HL-60 (cell line): ENCODE results near the gene NKAIN2.

Experiments
- CTCF ChIP-seq: IDR thresholded peaks from one replicate; pipeline ENCODE4 v1.5.1; 2011; ENCODE audit warnings: low read length, control low read depth, inconsistent platforms; ENCODE audit not compliant: insufficient read depth
- GABPA ChIP-seq: IDR thresholded peaks from 2 replicates; pipeline ENCODE4 v1.6.1; 2012; ENCODE audit warnings: low read depth
- POLR2AphosphoS5 ChIP-seq: IDR thresholded peaks from 2 replicates; pipeline ENCODE4 v1.6.1; 2012; ENCODE audit warnings: low read depth
- REST ChIP-seq: IDR thresholded peaks from 2 replicates; pipeline ENCODE4 v1.6.1; 2012; ENCODE audit warnings: low read depth; ENCODE audit not compliant: insufficient replicate concordance
- SPI1 ChIP-seq: IDR thresholded peaks from 2 replicates; pipeline ENCODE4 v1.6.1; 2012; ENCODE audit warnings: low read depth, mild to moderate bottlenecking, borderline replicate concordance

DNA sequence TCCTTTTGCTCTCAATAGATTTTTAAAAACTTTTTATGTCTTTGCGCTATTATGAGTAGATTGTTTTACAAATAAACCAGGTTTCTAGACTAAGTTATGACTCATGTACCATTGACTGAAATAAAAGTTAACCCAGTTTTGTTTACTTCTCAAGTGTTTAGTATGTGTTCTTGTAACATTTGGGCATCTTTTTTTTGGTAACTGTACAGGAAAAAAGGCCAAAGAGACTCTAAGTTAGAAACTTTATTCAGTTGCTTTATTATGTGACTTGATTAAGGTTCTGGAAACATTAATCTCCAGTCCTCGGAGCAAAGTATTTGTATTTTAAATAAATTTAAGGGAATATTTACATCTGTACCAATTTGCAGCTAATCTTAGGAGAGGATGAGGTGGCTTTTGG, 2.9 kb downstream of the NKAIN2 start:
- TF ChIP-seq CTCF: no peak
- TF ChIP-seq SPI1: no peak
- no peak for TF ChIP-seq GABPA
- TF ChIP-seq REST: no peak
- TF ChIP-seq POLR2AphosphoS5: no peak
